GM21360 (cell line): ENCODE data around the gene UGT1A6.

Experiments
- ATAC-seq: cut with Tn5 transposase; IDR thresholded peaks from one replicate; pipeline ENCODE4 v1.9.1; 2021; ENCODE audit warnings: mild to moderate bottlenecking, moderate library complexity; ENCODE audit not compliant: unreplicated experiment

The UGT1A6 gene

DNA sequence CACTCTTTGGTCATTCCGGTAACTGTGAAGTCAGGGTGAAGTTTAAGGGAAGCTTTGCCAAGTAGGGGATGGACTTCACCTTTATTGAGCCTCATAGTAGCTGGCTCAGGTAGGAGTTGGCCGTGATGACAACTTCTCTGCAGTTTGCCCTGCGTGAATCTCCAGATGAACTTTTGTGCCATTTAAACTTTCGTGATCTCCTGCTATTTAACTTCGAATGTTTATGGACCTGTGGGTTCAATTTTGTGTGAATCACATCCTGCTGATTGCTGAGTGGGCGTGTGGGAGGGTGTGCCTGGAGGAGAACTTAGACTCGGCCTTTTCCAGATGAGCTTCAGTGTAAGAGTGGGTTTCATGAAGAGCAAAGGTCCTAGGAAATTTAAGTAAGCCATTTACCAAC lies 71.6 kb downstream of the UGT1A6 start:
- no peak for ATAC-seq

DNA sequence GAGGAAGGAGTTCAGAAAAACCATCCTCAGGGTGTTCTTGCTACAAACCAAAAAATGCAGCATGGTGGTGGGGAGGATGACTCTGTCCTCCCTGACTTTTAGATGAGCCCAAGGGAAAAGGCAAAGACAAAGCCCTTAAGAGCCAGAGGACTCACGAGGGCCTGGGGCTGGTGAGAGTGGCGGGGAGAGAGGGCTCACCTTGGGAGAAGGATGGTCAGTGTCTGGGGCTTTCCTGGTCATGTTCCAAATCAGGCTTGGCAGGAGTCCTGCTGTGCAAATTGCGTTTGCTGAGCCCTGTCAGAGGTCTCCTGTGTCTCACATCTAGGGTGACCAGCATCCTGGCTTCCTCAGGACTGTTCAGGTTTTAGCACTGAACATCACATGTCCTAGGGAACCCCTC lies 72.1 kb downstream of the UGT1A6 start:
- no peak for ATAC-seq

DNA sequence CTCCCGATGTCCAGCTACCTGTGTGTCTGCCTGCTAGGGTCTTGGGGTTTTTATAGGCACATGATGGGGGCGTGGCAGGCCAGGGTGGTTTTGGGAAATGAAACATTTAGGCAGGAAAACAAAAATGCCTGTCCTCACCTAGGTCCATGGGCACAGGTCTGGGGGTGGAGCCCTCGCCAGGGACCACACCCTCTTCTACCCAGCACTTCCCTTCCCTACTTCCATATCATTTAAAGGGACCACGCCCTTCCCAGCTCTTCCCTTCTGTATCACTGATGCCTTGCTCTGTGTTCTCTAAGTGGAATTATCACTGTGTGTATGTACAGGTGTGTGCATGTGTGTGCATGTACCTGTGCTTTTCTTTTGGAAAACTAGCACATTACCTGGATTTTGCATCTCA lies 73.7 kb downstream of the UGT1A6 start:
- no peak for ATAC-seq

DNA sequence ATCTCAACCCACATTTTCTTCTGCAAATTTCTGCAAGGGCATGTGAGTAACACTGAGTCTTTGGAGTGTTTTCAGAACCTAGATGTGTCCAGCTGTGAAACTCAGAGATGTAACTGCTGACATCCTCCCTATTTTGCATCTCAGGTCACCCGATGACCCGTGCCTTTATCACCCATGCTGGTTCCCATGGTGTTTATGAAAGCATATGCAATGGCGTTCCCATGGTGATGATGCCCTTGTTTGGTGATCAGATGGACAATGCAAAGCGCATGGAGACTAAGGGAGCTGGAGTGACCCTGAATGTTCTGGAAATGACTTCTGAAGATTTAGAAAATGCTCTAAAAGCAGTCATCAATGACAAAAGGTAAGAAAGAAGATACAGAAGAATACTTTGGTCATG lies 75.4 kb downstream of the UGT1A6 start:
- ATAC-seq = no peak

DNA sequence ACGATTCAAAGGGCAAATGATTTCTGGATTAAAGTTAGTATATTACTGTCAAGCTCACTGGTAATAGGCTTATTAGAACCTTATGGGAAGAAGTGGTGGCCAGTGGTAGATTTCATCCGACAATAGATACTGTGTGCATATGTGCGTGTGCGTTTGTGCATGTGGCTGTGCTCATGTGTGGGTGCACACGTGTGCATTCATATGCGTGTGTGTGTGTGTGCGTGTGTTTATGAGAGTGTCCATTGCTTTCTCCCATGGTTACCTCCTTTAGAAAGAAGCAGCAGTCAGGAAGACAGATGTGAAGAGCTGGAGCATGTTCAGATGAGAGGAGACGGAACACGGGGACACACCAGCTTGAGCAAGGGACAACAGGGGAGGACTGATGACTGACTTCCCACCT lies 76.6 kb downstream of the UGT1A6 start:
- no peak for ATAC-seq

DNA sequence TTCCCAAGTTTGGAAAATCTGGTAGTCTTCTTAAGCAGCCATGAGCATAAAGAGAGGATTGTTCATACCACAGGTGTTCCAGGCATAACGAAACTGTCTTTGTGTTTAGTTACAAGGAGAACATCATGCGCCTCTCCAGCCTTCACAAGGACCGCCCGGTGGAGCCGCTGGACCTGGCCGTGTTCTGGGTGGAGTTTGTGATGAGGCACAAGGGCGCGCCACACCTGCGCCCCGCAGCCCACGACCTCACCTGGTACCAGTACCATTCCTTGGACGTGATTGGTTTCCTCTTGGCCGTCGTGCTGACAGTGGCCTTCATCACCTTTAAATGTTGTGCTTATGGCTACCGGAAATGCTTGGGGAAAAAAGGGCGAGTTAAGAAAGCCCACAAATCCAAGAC lies 79.5 kb downstream of the UGT1A6 start:
- ATAC-seq = no peak

DNA sequence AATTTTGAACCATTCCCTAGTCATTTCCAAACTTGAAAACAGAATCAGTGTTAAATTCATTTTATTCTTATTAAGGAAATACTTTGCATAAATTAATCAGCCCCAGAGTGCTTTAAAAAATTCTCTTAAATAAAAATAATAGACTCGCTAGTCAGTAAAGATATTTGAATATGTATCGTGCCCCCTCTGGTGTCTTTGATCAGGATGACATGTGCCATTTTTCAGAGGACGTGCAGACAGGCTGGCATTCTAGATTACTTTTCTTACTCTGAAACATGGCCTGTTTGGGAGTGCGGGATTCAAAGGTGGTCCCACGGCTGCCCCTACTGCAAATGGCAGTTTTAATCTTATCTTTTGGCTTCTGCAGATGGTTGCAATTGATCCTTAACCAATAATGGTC lies 79.9 kb downstream of the UGT1A6 start:
- no peak for ATAC-seq

DNA sequence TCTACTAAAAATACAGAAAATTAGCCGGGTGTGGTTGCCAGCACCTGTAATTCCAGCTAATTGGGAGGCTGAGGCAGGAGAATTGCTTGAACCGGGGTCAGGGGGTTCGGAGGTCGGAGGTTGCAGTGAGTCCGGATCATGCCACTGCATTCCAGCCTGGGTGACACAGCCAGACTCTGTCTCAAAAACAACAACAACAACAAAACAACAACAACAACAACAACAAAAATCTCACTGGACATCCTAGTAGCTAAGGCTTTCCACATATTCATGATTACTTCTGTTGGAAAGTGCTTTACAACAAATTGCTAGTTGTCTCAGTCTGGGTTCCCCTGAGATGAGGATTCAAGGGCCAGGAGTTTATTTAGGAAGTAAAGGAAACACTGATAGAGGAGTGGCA lies 81.2 kb downstream of the UGT1A6 start:
- ATAC-seq = no peak

DNA sequence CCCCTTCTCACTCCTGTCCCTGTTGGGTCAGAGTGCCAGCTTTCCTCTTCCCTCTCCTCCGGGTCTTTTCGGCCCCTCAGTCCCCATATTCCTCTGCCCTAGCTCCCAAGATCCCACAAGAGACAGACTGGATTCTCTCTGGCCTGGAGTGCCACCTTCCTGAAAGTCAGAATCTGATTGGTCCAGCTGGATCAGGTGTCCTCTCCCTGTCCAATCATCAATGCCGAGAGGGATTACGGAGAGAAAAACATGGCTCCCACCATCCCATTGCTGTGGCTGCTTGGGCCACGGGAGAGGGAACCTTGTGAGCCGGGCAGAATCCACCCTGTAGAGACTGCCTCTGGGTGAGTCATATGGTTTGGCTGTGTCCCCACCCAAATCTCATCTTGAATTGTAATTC lies 82.7 kb downstream of the UGT1A6 start:
- no peak for ATAC-seq

DNA sequence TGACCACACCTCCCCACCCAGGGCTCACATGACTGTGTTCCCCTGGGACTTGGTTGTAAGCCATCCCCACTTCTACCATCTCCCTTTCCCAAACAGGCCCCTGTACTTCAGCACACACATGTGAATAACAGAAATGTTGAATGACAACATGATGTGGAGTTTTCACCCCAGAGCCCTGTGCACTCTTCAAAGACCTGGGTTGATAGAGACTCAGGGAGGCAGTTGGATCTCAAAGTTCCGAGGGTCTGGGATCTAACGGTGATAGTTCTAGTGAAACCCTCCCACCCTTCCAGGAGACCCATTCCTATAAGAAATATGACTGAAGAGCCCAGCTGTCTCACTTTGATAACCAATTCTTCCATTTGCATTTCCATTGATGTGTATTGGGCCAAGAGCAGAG lies 85.3 kb downstream of the UGT1A6 start, which contains the start of gene MROH2A:
TSS of gene MROH2A (plus strand) at position 301 of the 400 bp plus-strand sequence. CDS start 1,029 bp downstream, outside the sequence.
- ATAC-seq = no peak

DNA sequence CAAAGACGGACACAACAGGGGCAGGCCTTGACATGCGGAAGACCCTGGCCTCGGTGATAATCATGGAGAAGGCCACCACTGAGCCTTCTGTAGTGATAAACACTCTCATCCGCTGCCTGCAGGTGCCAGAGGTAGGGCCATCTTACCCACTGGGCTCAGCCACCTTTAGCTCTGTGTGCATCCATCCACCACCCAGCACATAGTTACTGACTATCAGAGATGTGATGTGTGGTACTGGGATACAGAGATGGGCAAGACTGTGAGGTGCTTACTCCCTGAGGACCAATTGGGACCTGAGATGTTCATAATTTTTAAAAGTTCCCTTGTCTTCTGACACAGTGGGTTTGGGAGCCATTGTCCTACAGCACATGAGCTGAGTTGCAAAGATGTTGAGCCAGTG lies 87.0 kb downstream of the UGT1A6 start:
- ATAC-seq = no peak

DNA sequence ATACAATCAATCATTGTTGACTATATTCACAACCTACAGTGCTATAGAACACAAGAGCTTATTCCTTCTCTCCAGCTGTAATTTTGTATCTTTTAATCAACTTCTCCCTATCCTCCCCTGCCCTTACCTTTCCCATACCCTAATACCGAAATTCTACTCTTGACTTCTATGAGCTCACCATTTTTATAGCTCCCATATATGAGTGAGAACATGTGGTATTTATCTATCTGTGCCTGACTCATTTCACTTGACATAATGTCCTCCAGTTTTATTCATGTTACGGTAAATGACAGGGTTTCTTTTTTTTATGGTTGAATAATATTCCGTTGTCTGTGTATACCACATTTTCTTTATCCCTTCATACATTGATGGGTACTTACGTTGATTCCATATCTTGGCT lies 88.1 kb downstream of the UGT1A6 start:
- no peak for ATAC-seq

DNA sequence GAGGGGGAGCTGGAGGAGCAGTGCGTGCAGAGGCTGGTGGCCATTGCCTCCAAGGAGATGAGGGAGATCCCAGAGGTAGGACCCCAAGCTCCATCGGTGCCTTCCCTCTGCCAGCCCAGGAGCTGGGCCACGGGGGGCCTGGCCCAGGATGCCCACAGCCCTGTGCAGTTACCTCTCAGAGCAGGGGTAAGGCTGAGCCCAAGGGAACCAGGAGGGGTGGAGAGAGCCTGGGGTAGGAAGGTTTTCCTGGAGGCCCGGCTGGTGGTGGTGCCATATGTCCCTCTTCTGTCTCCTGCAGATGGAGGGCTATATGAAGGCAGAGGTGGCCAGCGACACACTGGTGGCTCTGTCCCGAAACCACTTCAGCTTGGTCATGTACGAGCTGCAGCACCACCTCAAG lies 96.9 kb downstream of the UGT1A6 start:
- ATAC-seq = no peak

DNA sequence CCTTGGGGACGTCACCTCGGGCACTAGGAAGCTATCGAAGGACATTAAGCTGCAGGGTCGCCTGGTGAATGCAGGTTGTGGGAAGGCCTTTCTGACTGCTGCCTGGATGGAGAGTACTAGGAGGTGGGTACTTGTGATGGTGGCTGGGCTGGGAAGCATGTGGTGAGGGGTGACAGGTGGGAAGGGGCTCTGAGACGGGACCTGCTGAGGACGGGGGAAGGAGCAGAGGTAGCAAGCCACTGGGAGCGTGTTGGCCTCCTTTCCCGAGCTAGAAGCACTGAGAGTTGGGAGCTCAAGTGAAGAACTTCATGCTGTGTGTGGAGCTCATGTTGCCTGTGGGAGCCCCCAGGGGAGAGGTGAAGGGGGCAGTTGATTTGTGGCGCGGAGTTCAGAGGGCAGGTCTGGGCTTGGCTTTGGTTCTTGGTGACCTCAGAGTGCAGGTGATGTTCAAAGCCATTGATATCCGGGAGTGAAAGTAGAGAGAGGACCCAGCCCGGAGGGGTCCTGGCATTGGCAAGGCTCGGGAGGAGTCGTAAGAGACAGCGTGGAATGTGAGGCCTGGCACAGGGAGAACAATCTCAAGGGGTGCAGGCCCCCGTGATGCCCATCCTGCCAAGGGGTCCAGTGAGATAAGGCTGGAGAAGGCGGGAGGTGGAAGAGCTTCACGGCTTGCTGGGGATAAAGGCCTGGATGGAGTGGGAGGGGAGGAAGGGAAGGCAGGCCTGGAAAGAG lies 98.6 kb downstream of the UGT1A6 start:
- no peak for ATAC-seq

DNA sequence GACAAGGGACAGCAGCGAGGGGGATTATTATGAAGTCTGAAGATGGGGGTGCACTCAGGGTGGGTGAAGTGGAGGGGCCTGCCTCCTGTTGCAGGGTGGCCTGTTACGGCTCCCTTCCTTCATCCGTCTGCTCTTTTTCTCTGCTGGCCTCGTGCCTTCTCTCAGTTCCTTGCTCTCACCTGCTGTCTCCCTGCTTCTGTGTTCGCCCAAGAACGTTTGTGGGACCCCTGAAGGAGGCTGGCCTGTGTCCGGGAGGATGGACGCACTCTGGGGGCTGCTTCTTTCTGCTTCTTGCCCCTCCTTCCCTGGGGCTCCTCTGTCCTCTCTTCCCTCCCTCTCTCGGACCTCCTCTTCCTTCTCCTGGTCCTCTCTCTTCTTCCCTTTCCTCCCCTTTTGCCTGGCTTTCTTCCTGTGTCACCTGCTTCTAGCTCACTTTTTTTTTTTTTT lies 99.2 kb downstream of the UGT1A6 start:
- ATAC-seq = no peak

DNA sequence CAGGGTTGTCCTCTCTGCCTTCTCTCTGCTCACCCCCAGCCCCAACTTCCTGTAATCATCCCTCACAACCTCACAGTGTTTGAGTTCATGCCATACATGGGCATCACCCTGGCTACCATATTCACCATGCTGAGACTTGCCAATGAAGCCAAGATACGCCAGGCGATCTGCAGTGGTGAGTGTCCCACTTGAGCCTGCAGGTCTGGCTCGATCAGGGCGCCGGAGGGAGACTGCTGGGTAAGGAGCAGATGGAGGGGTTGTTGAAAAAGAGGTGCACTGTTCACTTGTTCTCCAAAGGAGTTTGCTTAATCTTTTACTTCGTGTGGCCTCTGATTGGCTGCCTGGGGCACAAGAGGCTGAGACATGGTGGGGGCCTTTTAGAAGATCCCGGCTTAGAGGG lies 100.0 kb downstream of the UGT1A6 start:
- no peak for ATAC-seq

DNA sequence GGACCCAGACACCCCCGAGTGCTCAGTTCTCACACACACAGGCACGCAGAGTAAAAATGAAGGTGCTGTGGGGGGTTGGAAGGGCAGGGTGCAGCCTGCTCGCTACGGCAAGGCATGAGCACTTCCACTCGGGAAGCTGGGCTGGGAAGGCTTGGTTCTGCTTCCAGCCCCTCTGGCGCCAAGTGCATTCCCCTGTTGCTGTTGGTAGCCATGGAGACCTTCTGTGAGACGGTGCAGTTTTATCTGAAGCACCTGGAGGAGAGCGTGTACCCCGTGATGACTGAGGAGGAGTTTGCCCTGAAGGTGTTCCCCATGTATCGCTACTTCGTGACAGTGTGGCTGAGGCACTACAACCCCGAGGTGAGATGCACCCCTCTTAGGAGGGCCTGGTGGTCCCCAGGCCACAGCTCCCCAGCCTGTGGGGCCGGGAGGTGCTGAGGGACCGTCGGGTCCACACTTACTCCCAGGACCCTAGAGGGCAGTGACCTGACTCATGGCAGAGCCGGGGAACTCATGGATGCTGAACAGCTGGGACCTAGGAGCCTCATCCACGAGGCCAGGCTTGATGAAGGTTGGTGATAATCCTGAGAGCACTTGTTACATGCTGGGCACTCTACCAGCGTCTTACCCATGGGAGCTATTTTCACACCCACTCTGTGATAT lies 100.9 kb downstream of the UGT1A6 start:
- ATAC-seq = no peak

DNA sequence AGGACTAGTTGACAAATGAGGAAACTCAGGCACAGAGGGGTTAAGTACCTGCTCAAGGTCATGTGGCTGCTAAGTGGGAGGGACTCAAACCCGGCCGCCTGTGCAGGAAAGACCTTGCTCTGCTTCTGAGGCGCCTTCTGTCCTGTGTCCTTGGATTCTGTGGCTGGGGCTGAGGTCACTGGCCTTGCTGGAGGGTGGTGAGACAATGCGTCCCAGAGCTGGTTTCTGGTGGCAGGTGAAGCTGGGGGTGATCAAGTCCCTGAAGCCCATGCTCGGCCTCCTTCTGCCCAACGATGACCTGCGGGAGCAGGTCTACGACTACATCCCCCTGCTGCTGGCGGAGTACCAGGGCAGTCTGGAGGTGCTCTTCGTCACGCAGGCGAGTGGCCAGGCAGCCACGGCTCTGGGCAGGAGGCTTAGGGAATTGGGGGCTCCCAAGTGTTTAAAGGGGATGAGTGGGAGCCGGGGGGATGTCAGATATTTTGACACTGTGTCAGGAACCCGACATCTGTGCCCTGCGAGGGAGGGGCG lies 101.5 kb downstream of the UGT1A6 start:
- ATAC-seq = no peak

DNA sequence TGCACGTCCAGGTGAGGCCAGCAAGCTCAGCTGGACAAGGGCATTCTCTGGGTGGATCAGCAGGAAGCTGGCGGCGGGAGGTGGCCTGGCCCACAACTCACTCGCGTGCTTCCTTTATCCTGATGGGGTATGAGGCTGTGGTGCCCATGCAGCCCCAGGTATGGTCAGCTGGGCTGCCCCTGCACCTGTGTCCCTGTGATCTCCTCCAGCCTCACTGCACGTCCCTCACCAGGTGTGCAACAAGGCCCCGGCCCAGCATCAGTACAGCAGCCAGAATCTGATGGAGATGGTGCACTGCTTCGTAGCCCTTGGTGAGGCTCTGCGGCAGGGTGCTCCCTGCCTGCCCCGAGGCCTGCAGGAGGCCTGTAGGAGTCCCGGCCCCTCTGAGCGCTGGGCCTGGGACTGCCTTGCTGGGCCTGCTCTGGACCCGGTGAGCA lies 103.1 kb downstream of the UGT1A6 start:
- no peak for ATAC-seq

DNA sequence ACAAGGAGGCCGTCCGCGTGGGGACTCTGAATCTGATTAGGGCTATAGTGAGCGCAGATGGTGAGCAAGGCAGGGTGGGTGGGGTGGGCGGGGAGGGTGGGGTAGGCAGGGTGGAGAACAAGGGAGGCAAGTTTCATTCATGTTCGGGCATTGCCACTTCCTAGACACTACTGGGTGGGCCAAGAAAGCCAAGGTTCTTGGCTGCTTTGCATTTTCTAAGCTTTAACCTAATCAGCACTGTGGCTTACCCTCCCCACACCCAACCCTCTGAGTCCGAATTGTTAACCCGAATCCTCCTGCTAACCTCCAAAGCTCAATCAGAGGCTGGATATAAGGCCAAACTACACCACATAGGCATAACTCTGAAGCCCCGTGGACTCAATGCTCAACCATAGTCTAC lies 103.6 kb downstream of the UGT1A6 start:
- no peak for ATAC-seq

DNA sequence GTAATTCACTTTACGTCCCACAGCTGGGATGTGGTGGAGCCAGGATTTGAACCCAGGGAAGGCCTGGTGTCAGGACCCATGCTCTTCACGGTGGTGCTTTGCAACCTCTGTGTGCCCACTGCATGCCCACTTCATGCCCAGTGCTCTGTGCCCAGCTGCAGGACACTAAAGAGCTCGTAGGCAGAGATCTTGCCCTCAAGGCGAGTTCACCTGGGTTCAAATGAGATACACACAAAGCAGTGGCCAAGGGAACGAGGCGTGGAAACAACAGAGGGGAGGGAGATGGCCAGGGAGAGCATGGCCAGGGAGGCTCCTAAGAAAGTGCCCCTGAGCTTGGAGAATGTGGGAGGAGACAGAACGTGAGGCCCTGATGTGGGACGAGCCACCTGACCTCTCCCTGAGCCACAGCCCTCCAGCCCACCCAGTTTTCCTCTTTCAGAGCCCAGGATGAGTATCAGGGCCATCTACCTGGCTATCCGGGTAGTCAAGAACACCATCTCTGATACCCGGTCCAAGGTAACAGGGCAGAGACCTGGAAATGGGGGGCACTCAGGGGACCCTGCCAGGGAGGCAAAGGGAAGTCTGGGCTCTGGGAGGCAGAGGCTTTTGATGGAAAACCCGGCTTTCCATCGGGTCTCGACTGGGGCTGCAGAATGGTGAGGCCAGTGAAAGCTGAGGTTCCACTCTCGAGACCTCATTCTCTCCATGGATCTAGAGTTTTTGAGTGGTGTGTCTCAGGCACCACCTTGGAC lies 105.8 kb downstream of the UGT1A6 start:
- ATAC-seq = no peak
